GM21723 (cell line): ENCODE measurements around the gene KCNC3.

Experiments
- ATAC-seq: cut with Tn5 transposase; IDR thresholded peaks from one replicate; pipeline ENCODE4 v1.9.1; 2021; ENCODE audit warnings: mild to moderate bottlenecking, moderate library complexity; ENCODE audit not compliant: unreplicated experiment

KCNC3 gene

GRCh38 chr19:50312967-50313811, 16.0 kb downstream of the KCNC3 start:
- no peak for ATAC-seq

- no peak for ATAC-seq
Observed at GRCh38 chr19:50311723-50312635, 17.2 kb downstream of the KCNC3 start.

GRCh38 chr19:50310759-50311465, 18.3 kb downstream of the KCNC3 start:
- ATAC-seq: no peak

GRCh38 chr19:50309396-50310125, 19.6 kb downstream of the KCNC3 start:
- no peak for ATAC-seq

GRCh38 chr19:50308991-50309390, 20.2 kb downstream of the KCNC3 start:
- no peak for ATAC-seq

- no peak for ATAC-seq
Observed at GRCh38 chr19:50303558-50303957, 25.6 kb downstream of the KCNC3 start.

GRCh38 chr19:50301607-50301971, 27.6 kb downstream of the KCNC3 start:
- ATAC-seq: no peak

- ATAC-seq: no peak
Observed at GRCh38 chr19:50300814-50301606, 28.2 kb downstream of the KCNC3 start.

- no peak for ATAC-seq
Observed at GRCh38 chr19:50300051-50300450, 29.1 kb downstream of the KCNC3 start.

- no peak for ATAC-seq
Observed at GRCh38 chr19:50293263-50294004, 35.7 kb downstream of the KCNC3 start.

- no peak for ATAC-seq
Observed at GRCh38 chr19:50292216-50292827, 36.9 kb downstream of the KCNC3 start.

- no peak for ATAC-seq
Observed at GRCh38 chr19:50290775-50291174, 38.4 kb downstream of the KCNC3 start.

- ATAC-seq: no peak
Observed at GRCh38 chr19:50290011-50290410, 39.2 kb downstream of the KCNC3 start.

GRCh38 chr19:50288954-50289353, 40.2 kb downstream of the KCNC3 start:
- no peak for ATAC-seq

- ATAC-seq: no peak
Observed at GRCh38 chr19:50287331-50287730, 41.8 kb downstream of the KCNC3 start.

- ATAC-seq: no peak
Observed at GRCh38 chr19:50286443-50286842, 42.7 kb downstream of the KCNC3 start.

GRCh38 chr19:50285833-50286232, 43.3 kb downstream of the KCNC3 start:
- ATAC-seq: no peak

GRCh38 chr19:50281491-50281890, 47.7 kb downstream of the KCNC3 start:
- no peak for ATAC-seq

- no peak for ATAC-seq
Observed at GRCh38 chr19:50280983-50281382, 48.2 kb downstream of the KCNC3 start.
